ENCODE data around the gene MAST4.

The MAST4 gene

GRCh38 chr5:66849803-66850202 lies 253.6 kb downstream of the MAST4 start:
- DNase-seq = no peak

- peak in 1 of 5 experiments; percentile 19 for DNase-seq
Measured at GRCh38 chr5:66850354-66851075, 254.3 kb downstream of the MAST4 start.

- no peak for DNase-seq
Measured at GRCh38 chr5:66851306-66851705, 255.1 kb downstream of the MAST4 start.

- no peak for DNase-seq
Measured at GRCh38 chr5:66854416-66854815, 258.2 kb downstream of the MAST4 start.

- peak in 1 of 5 experiments; percentile 50 for DNase-seq
Measured at GRCh38 chr5:66856041-66856805, 260.0 kb downstream of the MAST4 start.

GRCh38 chr5:66859526-66859925 lies 263.3 kb downstream of the MAST4 start:
- no peak for DNase-seq

GRCh38 chr5:66860199-66860975 lies 264.2 kb downstream of the MAST4 start:
- DNase-seq = no peak

- DNase-seq = no peak
Measured at GRCh38 chr5:66861402-66861801, 265.2 kb downstream of the MAST4 start.

GRCh38 chr5:66862020-66862419 lies 265.8 kb downstream of the MAST4 start:
- no peak for DNase-seq

- DNase-seq = no peak
Measured at GRCh38 chr5:66863243-66864170, 267.3 kb downstream of the MAST4 start.

- DNase-seq = peak in 1 of 5 experiments; percentile 41
Measured at GRCh38 chr5:66864240-66864884, 268.2 kb downstream of the MAST4 start.

GRCh38 chr5:66867618-66868322 lies 271.6 kb downstream of the MAST4 start:
- DNase-seq = no peak

GRCh38 chr5:66869347-66869746 lies 273.2 kb downstream of the MAST4 start:
- no peak for DNase-seq

GRCh38 chr5:66870708-66871107 lies 274.5 kb downstream of the MAST4 start:
- DNase-seq = no peak

- DNase-seq = no peak
Measured at GRCh38 chr5:66871651-66872050, 275.5 kb downstream of the MAST4 start.

GRCh38 chr5:66872736-66873331 lies 276.6 kb downstream of the MAST4 start:
- no peak for DNase-seq

- DNase-seq = no peak
Measured at GRCh38 chr5:66874004-66874403, 277.8 kb downstream of the MAST4 start.

GRCh38 chr5:66875315-66875714 lies 279.1 kb downstream of the MAST4 start:
- no peak for DNase-seq

- DNase-seq = no peak
Measured at GRCh38 chr5:66876266-66876807, 280.1 kb downstream of the MAST4 start.

GRCh38 chr5:66877843-66878242 lies 281.6 kb downstream of the MAST4 start:
- DNase-seq = peak in 1 of 5 experiments; percentile 49

Data from T-helper 2 cell (primary cell).